ENCODE measurements around the gene CASS4.
"Not testable (repeated sequence)": the region's sequence is repeated elsewhere in the genome, so short reads cannot be mapped to it uniquely, and the experiment has no call there.

The CASS4 gene

GRCh38 chr20:56392881-56393482 is 19.1 kb upstream of the CASS4 start:
- no peak for DNase-seq (ENCODE audit: low spot score)
- TF ChIP-seq CTCF (IDR thresholded peaks at IDR 0.05; ENCODE audit: extremely low read depth, missing control alignments): no peak

- TF ChIP-seq CTCF (IDR thresholded peaks at IDR 0.05; ENCODE audit: extremely low read depth, missing control alignments): no peak
These were observed 18.4 kb upstream of the CASS4 start for GRCh38 chr20:56393653-56394052.

GRCh38 chr20:56395166-56395565 is 16.9 kb upstream of the CASS4 start:
- DNase-seq (ENCODE audit: low spot score): no peak
- TF ChIP-seq CTCF (IDR thresholded peaks at IDR 0.05; ENCODE audit: extremely low read depth, missing control alignments): no peak

More at GRCh38 chr20:56393653-56394052, 18.4 kb upstream of the CASS4 start:
- DNase-seq (ENCODE audit: low spot score): no peak

- TF ChIP-seq CTCF (IDR thresholded peaks at IDR 0.05; ENCODE audit: extremely low read depth, missing control alignments): peak; percentile 42
- peak; percentile 49 for DNase-seq (ENCODE audit: low spot score)
These were observed 11.9 kb upstream of the CASS4 start for GRCh38 chr20:56400001-56400640.

GRCh38 chr20:56403465-56403864 is 8.6 kb upstream of the CASS4 start:
- DNase-seq (ENCODE audit: low spot score): no peak
- no peak for TF ChIP-seq CTCF (IDR thresholded peaks at IDR 0.05; ENCODE audit: extremely low read depth, missing control alignments)

GRCh38 chr20:56405356-56405755 is 6.7 kb upstream of the CASS4 start:
- not testable (repeated sequence) for DNase-seq (ENCODE audit: low spot score)

- no peak for TF ChIP-seq CTCF (IDR thresholded peaks at IDR 0.05; ENCODE audit: extremely low read depth, missing control alignments)
- DNase-seq (ENCODE audit: low spot score): no peak
These were observed 5.2 kb upstream of the CASS4 start for GRCh38 chr20:56406910-56407309.

GRCh38 chr20:56409521-56409920 is 2.5 kb upstream of the CASS4 start:
- no peak for DNase-seq (ENCODE audit: low spot score)
- no peak for TF ChIP-seq CTCF (IDR thresholded peaks at IDR 0.05; ENCODE audit: extremely low read depth, missing control alignments)

All from GM20000 (cell line).